Stimulated activated CD4-positive, alpha-beta T cell treated with anti-CD3 and anti-CD28 coated beads, Interleukin-1b, Interleukin-23, amount 100 ng/mL, for 1 hour (primary cell): ENCODE data around the gene ATF2.

Experiments used
- DNase-seq, 2 donors: peaks; one replicate each; pipeline ENCODE4 v3.0.0-alpha.2; 2020; ENCODE audit warnings: low read depth in 2 of 2

Gene ATF2

DNA sequence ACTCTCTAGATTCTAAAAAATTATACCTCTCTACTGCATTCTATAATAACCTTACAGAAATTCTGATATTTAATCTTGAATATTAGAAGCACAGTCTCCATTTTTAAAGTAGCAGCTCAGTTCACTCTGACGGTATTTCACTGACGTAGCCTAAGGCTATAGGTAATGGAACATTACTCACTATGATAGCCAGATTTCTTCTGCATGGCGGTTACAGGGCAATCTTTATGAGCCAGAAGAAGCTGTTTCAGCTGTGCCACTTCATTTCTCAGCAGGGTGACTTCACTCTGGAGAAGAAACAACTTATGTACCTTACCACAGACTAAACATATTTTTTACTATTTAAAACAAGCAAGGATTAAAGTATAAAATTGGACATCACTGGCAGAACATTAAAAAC, 87.5 kb downstream of the ATF2 start:
- DNase-seq = no peak

DNA sequence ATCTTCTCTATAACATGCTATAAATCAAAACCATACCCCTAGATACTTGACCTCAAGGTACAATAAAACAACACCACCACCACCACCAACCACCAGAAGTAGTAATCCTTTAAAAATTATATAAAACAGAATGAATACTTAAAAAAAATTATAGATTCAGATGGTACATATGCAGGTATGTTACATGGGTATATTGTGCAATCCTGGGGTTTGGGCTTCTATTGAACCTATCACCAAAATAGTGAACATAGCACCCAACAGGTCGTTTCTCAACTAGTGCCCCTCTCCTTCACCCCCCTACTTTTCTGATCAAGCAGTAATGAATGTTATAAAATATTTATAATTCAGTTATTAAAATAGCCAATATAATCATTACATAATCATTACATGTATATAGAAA, 91.7 kb downstream of the ATF2 start:
- DNase-seq = no peak

DNA sequence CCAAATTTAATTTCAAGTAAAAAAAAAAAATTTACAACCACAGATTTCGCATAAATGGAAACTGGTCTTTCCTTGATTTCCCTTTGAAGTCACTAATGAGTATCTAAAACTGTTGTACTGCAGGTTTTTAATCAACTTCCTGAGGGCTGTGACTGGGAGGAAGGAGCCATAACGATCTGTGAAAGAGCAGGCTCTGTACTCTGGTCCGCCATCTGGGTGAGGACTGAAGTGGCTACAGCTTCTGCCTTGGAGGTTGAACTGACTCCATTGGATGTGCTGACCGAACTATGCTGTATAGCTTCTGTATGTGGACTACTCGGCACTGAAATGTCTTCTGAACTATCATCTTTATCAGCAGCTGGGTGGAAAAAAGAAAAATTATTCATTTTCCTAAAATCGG, 93.5 kb downstream of the ATF2 start:
- DNase-seq = no peak

DNA sequence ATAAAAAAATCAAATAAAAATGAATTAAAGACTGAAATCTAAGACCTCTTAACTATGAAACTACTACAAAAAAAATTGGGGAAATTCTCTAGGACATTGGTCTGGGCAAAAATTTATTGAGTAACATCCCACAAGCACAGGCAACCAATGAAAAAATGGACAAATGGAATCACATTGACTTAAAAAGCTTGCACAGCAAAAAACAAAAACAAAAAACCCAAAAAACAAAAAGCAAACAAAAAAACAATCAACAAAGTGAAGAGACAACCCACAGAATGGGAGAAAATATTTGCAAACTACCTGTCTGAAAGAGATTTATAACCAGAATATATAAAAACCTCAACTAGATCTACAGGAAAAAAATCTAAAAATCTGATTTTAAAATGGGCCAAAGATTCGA, 99.5 kb downstream of the ATF2 start:
- no peak for DNase-seq

DNA sequence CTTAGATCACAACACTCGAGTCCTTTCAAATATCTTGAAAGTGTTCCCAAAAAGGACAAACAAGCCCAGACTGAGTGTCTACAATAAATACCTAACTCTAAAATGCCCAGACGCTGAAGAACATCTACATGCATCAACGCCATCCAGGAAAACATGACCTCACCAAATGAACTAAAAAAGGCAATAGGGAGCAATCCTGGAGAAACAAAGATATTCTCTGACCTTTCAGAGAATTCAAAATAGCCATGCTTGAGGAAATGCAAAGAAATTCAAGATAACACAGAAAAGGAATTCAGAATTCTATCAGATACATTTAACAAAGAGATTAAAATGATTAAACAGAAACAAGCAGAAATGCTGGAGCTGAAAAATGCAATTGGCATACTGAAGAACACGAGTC, 101.6 kb downstream of the ATF2 start:
- DNase-seq = no peak

DNA sequence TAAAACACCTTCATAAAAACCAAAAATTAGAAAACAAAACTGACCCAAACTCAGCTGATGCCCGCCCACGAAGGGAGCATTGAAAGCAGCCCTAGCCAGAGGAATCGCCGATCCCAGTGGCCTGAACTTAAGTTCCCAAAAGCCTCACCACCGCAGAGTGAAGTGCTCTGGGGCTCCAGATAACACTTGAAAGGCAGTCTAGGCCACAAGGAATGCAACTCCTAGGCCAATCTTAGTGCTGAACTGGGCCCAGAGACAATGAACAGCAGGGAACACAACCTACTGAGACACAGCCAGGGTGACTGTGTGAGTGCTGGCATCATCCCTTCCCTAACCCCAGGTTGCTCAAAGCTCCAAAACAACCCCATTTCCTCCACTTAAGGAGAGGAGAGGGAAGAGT, 103.2 kb downstream of the ATF2 start:
- DNase-seq = no peak

DNA sequence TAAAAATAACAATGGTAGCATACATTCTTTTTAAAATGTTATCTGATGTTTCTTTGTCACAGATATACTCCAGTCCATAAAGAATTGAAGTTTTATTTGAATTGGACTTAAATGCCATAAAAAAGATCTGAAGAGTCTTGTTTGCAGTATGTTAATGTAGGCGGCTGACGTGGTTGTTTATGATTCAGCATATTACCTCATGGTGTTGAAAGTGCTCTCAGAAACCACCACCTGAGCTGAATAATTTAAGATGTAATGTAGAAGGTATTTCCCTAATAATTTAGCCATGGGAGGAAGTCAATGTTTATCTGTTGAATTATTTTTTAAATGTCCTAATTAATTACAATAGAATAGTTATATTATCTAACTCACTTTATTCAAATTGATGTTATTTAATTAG, 104.3 kb downstream of the ATF2 start:
- no peak for DNase-seq

DNA sequence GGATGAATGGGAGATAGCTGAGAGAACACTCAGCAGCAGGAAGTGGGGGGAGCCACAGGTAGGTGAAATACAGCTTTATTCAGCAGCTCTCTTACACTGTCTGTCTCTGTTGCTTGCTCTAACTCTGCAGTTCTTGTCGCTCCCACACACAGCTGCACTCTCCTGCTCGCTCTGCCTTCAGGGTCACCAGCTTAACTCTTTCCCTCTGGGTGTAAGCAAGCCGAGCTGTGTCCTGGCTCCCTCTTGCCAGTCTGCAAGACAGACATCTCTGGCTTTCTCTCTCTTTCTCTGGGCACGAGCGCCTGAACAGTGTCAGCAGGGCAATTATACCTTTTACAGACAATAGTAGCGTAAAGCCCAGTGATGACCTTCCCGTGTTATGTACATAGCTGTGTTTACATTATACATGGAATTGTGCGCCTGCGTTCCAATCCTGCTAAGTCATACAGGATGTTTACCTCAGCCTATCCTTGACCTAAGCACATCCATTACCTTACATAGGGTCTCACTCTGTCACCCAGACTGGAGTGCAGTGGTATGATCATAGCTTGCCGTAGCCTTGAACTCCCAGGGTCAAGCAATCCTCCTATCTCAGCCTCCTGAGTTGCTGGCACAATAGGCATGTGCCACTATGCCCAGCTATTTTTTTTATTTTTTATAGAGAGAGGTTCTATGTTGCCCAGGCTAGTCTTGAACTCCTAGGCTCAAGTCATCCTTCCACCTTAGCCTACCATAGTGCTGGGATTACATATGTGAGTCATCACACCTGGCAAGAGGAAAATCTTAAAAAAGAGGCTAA, 105.0 kb downstream of the ATF2 start:
- no peak for DNase-seq

DNA sequence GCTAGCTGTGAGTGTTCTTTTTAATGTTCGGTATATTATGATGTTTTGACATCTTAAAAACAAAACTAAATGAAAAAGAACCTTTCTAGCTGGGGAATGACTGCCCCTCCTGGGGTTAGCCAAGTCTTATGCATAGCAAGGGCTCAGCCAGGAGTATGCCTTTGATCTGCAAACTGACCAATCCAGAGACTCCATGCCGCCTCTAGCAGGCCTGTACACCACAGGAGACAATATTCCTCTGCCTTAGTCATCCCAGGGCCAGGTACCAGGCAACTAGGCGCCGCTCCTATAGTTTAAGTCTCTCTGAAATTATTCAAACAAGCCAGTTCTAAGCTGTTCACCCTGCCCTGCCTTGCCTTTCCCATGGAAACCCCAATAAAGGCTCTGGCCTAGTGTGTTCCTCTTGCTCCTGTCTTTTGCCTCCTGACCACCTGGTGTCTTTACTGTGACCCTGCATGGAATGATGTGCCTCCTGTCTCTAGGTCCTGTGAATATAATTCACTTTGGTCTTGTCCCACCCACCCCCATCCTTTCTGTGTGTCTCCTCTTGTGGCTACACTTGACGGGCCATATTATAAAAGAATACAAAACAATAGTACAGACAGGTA, 110.8 kb downstream of the ATF2 start:
- no peak for DNase-seq

DNA sequence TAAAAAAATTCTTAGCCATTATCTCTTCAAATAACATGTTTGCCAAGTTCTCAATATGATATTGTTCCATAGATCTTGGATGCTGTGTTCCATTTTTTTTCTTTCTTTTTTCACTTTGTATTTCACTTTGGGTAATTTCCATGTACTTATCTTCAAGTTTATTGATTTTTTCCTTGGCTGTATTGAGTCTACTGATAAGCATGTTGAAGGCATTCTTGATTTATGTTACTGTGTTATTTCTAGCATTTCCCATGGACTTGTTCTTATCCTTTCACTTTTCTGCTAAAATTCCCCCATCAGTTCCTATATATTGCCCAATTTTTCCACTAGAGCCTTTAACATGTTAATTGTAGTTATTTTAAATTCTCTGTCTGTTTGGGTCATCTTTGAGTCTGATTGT, 112.0 kb downstream of the ATF2 start:
- no peak for DNase-seq

DNA sequence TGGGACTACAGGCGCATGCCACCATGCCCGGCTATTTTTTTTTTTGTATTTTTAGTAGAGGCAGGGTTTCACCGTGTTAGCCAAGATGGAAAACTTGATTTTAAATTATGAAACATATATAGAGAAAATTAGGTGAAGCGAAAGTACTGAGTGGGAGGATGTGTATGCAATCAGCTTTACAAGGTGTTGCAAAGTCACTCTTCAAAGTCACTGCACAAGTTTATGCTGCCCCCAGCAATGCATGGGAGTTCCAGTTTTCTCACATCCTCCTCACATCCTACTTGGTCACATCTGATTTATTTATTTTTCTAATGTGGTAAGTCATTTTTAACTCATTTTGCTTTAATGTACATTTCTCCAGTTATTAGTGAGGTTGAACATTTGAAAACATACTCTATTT, 113.7 kb downstream of the ATF2 start:
- no peak for DNase-seq

DNA sequence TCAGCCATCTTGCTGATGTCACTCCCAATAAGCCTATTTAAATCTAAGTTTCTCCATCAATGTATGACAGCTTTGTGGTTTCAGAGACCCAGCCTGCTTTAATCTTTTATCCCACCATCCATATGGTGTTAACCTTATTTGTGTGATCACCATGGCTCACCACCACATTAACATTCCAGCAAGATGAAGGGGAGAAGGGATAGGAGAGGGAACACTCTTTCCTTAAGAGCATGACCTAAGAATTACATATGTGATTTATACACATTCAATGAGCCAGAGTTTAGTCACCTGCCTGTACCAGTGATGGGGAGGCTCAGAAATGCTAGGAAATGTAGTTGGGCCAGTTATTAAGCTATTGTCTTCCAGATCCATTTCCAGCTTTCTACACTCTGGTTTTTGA, 118.3 kb downstream of the ATF2 start:
- no peak for DNase-seq

DNA sequence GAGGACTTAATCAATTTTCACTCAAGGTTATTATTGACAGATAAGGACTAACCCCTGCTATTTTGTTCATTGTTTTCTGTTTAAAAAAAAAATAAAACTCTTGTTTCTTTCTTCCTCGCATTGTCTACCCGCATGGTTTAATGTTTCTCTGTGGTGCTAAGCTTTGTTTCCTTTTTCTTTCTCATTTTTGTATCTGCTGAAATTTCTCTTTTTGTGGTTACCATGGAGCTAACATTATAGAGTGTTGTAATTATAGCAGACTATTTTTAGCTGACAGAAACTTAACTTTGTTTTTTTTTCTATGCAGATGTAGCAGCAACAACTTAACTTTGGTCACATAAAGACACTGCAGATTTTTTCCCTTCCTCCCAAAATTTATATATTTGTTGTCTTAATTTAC, 119.7 kb downstream of the ATF2 start:
- no peak for DNase-seq

DNA sequence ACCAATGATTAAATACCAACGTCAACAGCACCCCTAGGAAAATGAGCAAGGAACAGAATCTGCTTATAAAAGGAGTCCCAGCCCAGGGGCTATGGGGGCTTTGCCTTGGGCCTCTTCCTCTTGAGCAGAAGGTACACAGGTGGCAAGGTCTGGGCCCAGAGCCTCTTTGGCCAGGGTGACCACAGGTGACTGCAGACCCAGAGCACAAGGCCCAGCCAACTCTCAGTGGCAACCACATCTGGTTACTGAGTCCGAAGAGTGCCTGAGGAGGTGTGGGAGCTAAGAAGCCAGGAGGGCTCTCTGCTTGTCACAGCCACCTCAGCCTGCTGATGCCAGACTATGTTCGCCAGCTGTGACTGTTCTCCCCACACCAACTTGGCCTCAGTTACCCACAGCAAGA, 128.5 kb downstream of the ATF2 start:
- DNase-seq = no peak

DNA sequence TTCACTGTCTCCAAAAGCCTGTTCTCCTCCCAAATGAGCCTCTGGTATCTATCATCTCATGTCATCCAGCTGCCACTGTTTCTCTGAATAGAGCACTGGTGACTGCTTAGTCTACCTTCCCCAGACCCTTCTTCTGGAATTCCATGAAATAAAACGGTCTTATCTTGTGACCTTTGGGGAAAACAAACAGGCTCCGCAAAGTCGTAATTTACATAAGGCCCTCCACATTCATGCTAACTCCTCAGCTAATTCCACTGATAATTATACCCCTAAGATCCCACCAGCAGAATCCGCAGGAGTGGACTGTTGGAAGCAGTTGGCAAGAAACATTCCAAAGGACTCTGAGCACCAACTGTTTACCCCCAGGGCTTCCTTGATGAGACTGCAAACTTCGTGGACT, 129.0 kb downstream of the ATF2 start:
- no peak for DNase-seq

DNA sequence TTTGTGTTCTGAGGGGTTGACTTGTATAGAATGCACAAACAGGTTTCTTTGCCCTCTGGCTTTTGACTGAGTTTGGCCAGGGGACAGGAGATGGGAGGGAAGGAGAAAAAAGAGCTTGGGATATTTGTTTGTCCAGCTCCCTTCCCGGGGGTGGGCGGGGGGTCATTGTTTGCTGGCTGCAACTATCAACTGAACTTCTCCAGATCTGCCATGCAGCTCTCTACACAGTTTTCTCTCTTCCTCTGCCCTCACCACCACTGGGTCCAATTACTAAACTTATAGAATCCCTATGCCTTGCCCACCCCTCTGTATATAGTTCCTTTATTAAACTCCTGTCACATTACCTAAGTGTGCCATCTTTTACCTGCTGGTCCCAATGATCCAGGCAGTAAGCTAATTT, 130.1 kb downstream of the ATF2 start:
- no peak for DNase-seq

DNA sequence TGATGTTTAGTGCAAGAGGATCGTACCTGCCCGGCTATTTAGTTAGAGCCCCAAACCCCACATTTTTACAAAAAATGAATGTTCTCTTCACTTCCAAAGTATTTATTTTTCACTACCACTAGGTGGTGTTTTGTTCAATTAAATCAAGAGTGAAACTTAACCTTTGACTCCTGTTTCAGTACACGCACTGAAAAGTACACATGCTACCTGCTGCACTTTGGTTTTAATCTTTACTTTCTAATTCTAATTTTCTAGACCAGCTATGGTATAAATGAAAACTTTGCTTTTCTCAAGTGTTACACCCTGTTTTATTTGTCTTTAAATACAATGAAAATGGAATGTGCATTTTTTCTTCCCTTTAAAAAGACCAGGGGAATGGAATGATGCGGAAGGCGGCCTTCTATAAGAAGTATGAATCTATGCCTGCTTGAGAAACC, 131.4 kb downstream of the ATF2 start:
- DNase-seq = no peak

DNA sequence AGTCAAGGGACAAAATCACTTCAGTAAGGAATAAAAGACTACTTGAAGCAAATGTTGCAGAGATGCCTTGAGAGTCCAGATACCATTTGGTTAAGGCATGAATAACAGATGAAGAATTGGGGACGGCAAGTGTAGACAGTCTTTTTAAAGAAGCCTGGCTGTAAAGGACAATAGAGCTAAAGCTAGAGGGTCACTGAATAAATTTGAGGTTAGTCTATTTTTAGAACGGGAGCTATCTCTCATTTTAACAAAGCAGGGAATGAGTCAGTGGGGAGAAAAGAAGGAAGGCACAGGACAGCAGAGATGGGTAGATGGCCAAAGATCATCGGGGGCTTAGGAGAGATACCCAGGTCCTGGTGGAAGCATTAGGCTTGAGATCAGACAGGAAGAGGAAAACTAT, 132.2 kb downstream of the ATF2 start:
- DNase-seq = no peak

DNA sequence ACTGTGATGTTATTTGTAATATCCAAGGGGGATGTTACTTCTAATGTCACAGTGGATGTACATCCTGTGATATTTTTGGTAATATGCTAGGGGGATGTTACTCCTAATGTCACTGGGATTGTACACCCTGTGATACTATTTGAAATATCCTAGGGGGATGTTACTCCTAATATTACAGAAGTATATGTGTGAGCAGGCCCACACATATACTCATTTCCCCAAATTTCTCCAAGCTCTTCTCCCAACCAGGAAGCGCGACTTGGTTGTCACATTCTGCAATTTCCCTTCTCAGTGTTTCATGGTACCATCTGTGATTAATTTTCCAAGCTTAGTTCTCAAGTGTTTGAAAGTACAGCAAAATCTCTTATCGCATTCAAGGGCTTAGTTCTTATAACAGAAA, 133.3 kb downstream of the ATF2 start:
- no peak for DNase-seq

DNA sequence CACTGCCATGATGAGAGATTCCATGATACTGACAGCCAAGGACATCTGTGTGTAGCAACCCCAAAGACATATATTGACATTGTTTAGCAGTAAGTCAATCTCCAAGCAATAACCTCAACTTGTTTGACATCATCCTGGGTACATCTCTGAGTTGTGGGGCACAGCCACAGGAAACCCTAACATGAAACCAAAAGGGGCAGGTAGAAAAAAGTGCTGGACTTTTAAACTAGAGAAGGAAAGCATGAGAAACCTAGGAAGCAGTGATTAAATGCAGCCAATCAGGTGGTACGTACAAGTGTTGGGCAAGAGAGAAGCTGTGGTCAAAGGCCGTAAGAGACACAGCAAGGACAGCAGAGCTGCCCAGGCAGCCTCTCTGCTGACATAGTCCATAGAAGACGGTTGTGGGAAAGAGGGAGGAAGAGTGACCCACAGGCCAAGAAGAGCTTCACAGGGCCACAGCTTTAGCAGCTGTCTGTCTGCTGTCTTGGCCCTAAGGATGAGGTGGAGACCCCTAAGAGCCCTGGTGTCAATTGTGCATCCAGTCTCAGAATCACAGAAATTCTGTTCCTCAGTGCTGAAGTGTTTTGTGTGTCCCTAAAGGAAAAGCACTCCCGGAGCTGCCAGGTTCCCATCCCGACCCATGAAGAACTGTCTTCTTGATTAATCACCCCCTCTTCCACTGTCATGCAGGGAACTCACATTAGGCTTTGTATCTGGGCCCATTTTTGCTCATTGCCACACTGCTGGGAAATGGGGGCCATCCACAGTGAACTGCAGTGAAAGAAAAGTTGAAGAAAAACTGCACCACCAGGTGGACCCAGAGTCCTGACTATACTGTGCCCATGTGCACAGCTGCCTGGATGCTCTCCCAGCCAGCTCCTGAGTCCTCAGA, 137.4 kb downstream of the ATF2 start:
- no peak for DNase-seq

DNA sequence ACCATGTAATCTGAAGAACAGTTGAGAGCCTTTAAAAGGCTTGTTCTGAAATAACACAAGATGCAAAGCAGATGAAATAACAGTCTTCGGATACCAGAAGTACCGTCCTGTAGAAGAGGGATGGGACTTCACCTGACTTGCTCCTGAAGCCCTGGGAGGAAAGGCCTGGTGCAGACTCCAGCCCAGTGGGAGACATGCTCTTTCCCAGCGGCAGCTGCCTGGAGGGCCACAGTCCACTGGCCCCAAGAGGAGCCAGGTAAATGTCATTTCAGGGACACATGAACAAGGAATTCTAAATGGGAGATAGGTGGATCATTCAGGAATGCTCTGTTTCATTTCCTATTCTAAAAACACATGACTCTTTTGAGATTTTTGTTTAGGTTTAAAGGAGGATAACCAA, 140.2 kb downstream of the ATF2 start:
- no peak for DNase-seq

DNA sequence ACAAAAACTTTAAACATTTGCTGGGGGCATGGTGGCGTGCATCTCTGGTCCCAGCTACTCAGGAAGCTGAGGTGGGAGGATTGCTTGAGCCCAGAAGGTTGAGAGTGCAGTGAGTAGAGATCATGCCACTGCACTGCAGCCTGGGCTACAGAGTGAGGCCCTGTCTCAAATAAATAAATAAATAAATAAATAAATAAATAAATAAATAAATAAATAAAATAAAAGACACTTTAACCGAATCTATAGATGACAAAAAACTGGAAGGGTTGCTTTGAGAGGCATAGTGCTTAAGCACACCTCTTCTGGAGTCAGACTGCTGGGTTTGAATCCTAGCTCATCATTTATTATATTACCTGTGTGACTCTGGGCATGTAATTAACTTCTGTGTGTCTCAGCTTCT, 141.6 kb downstream of the ATF2 start:
- no peak for DNase-seq

DNA sequence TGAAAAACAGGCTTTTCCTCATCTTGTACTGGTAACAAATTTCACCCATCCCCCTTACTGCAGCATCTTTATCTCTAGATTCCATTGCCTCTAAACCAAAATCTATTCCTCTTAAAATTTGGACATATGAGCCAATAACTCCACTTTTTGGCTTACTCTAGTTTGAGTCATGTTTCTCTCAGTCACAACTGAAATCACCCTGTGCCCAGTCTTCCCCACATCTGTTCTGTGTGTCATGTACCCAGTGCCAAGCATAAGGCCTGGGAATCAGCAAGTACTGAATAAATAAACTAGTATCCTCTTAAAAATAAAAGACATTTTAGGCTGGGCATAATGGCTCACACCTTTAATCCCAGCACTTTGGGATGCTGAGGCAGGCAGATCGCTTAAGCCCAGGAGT, 142.1 kb downstream of the ATF2 start:
- no peak for DNase-seq
